H54 (cell line): Measurements from ENCODE around the gene C1GALT1C1L.

ENCODE experiments used
- DNase-seq: peaks from one replicate; pipeline ENCODE4 v3.0.0; 2011; ENCODE audit warnings: low spot score, mixed read lengths; ENCODE audit not compliant: insufficient read length
- FAIRE-seq: peaks from 3 replicates; lab custom pipeline; 2011; peaks lifted over from hg19 to GRCh38; lab: Jason Lieb, UNC
- POLR2A ChIP-seq: IDR thresholded peaks from 2 replicates; pipeline ENCODE4 v1.6.1; 2011; ENCODE audit warnings: low read depth, mild to moderate bottlenecking, low read length

The C1GALT1C1L gene

GRCh38 chr2:43634604-43635306 lies 41.5 kb downstream of the C1GALT1C1L start:
- FAIRE-seq, result no peak
- no peak for DNase-seq
- TF ChIP-seq POLR2A, result no peak

- TF ChIP-seq POLR2A, result no peak
- FAIRE-seq (no peak), DNase-seq (no peak)
These were observed 44.5 kb downstream of the C1GALT1C1L start for GRCh38 chr2:43631618-43632317.
